SK-N-SH treated with all-trans-retinoic acid at 6 μM for 48 hours (cell line): ENCODE data around the gene NACAD.

ENCODE experiments used
- ATAC-seq: fragments of 200-7000 bp; cut with Tn5 transposase; 3 replicates; pipeline ENCODE4 v1.9.1; 2020; ENCODE audit warnings: mild to moderate bottlenecking, moderate library complexity
- ARNTL ChIP-seq: fragments of 450-650 bp; formaldehyde crosslinking; IDR thresholded peaks from 2 replicates; pipeline ENCODE4 v1.5.0; 2020; ENCODE audit warnings: low read depth, mild to moderate bottlenecking, moderate library complexity, borderline replicate concordance
- BACH2 ChIP-seq: fragments of 250-450 bp; sonication (Bioruptor Pico); IDR thresholded peaks from 2 replicates; pipeline ENCODE4 v1.9.0; 2021; ENCODE audit warnings: mild to moderate bottlenecking, borderline replicate concordance
- CSDC2 ChIP-seq: fragments of 250-450 bp; sonication (Bioruptor Pico); IDR thresholded peaks from 2 replicates; pipeline ENCODE4 v1.5.0; 2020; ENCODE audit warnings: mild to moderate bottlenecking, moderate library complexity
- RARB ChIP-seq: fragments of 250-450 bp; sonication (Bioruptor Pico); IDR thresholded peaks from 2 replicates; pipeline ENCODE4 v1.8.0; 2021; ENCODE audit warnings: mild to moderate bottlenecking, moderate library complexity
- SNAI2 ChIP-seq: fragments of 250-450 bp; sonication (Bioruptor Pico); IDR thresholded peaks from 2 replicates; pipeline ENCODE4 v1.5.0; 2020; ENCODE audit warnings: mild to moderate bottlenecking, moderate library complexity
- TCF4 ChIP-seq: fragments of 250-450 bp; sonication (Bioruptor Pico); IDR thresholded peaks from 2 replicates; pipeline ENCODE4 v1.8.0; 2021; ENCODE audit warnings: mild to moderate bottlenecking, moderate library complexity, borderline replicate concordance
- ZC3H10 ChIP-seq: fragments of 250-450 bp; sonication (Bioruptor Pico); IDR thresholded peaks from 2 replicates; pipeline ENCODE4 v1.5.1; 2021; ENCODE audit warnings: mild to moderate bottlenecking, moderate library complexity
- ZFP3 ChIP-seq: fragments of 250-450 bp; sonication (Bioruptor Pico); IDR thresholded peaks from 2 replicates; pipeline ENCODE4 v1.5.0; 2020; ENCODE audit warnings: mild to moderate bottlenecking, moderate library complexity
- ZFP30 ChIP-seq: fragments of 450-650 bp; formaldehyde crosslinking; IDR thresholded peaks from 2 replicates; pipeline ENCODE4 v1.5.0; 2022; ENCODE audit warnings: mild to moderate bottlenecking, moderate library complexity
- ZNF565 ChIP-seq: fragments of 450-650 bp; formaldehyde crosslinking; conservative IDR thresholded peaks from 2 replicates; pipeline ENCODE4 v1.5.0; 2020; ENCODE audit warnings: low read depth, mild to moderate bottlenecking, moderate library complexity
- ZNF8 ChIP-seq: fragments of 450-650 bp; formaldehyde crosslinking; IDR thresholded peaks from 2 replicates; pipeline ENCODE4 v1.5.0; 2020; ENCODE audit warnings: mild to moderate bottlenecking, moderate library complexity
- TF ChIP-seq, protein P1 (sequence below): fragments of 250-450 bp; sonication (Bioruptor Pico); IDR thresholded peaks from 2 replicates; pipeline ENCODE4 v1.5.0; 2020; ENCODE audit warnings: mild to moderate bottlenecking, moderate library complexity
- TF ChIP-seq, protein P2 (sequence below): fragments of 250-450 bp; sonication (Bioruptor Pico); IDR thresholded peaks from 2 replicates; pipeline ENCODE4 v1.8.0; 2020; ENCODE audit warnings: mild to moderate bottlenecking, moderate library complexity, borderline replicate concordance
- TF ChIP-seq, protein P3 (sequence below): fragments of 250-450 bp; sonication (Bioruptor Pico); IDR thresholded peaks from 2 replicates; pipeline ENCODE4 v1.8.0; 2021; ENCODE audit warnings: low read depth, mild to moderate bottlenecking, moderate library complexity, borderline replicate concordance
- TF ChIP-seq, protein P4 (sequence below): fragments of 250-450 bp; sonication (Bioruptor Pico); IDR thresholded peaks from 2 replicates; pipeline ENCODE4 v1.5.1; 2020; ENCODE audit warnings: low read depth, mild to moderate bottlenecking, moderate library complexity

Gene NACAD, protein sequence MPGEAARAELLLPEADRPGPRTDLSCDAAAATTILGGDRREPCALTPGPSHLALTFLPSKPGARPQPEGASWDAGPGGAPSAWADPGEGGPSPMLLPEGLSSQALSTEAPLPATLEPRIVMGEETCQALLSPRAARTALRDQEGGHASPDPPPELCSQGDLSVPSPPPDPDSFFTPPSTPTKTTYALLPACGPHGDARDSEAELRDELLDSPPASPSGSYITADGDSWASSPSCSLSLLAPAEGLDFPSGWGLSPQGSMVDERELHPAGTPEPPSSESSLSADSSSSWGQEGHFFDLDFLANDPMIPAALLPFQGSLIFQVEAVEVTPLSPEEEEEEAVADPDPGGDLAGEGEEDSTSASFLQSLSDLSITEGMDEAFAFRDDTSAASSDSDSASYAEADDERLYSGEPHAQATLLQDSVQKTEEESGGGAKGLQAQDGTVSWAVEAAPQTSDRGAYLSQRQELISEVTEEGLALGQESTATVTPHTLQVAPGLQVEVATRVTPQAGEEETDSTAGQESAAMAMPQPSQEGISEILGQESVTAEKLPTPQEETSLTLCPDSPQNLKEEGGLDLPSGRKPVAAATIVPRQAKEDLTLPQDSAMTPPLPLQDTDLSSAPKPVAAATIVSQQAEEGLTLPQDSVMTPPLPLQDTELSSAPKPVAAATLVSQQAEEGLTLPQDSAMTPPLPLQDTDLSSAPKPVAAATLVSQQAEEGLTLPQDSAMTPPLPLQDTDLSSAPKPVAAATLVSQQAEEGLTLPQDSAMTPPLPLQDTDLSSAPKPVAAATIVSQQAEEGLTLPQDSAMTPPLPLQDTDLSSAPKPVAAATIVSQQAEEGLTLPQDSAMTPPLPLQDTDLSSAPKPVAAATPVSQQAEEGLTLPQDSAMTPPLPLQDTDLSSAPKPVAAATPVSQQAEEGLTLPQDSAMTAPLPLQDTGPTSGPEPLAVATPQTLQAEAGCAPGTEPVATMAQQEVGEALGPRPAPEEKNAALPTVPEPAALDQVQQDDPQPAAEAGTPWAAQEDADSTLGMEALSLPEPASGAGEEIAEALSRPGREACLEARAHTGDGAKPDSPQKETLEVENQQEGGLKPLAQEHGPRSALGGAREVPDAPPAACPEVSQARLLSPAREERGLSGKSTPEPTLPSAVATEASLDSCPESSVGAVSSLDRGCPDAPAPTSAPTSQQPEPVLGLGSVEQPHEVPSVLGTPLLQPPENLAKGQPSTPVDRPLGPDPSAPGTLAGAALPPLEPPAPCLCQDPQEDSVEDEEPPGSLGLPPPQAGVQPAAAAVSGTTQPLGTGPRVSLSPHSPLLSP (N-terminal part only)

DNA sequence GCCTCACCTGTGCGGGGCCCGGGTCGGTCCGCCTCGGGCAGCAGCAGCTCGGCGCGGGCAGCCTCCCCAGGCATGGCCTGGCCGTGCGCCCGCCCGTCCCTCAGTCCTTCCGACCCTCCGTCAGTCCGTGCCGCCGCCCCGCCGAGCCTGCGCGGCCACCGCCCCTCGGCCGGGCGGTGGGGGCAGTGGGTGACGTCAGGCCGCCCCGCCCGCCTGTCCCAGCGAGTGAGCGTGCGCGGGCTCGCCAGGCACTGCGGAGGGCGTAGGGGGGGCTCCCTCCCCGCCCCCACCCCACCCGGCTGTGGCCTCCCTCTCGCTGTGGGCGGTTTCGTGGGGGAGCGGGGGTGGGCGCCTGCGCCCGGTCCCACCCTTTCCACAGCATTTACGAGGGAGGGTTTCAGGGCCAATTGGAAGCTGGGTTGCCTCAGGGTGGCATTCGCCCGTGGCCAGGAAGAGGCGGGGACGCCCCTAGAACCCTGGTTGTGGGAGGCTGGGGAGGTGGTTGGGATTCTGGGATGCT, at the start of gene NACAD:
NACAD (minus strand) TSS at position 149 of the 520 bp plus-strand sequence; CDS start at position 74, 75 bp downstream.
- TF ChIP-seq, protein P1, sequence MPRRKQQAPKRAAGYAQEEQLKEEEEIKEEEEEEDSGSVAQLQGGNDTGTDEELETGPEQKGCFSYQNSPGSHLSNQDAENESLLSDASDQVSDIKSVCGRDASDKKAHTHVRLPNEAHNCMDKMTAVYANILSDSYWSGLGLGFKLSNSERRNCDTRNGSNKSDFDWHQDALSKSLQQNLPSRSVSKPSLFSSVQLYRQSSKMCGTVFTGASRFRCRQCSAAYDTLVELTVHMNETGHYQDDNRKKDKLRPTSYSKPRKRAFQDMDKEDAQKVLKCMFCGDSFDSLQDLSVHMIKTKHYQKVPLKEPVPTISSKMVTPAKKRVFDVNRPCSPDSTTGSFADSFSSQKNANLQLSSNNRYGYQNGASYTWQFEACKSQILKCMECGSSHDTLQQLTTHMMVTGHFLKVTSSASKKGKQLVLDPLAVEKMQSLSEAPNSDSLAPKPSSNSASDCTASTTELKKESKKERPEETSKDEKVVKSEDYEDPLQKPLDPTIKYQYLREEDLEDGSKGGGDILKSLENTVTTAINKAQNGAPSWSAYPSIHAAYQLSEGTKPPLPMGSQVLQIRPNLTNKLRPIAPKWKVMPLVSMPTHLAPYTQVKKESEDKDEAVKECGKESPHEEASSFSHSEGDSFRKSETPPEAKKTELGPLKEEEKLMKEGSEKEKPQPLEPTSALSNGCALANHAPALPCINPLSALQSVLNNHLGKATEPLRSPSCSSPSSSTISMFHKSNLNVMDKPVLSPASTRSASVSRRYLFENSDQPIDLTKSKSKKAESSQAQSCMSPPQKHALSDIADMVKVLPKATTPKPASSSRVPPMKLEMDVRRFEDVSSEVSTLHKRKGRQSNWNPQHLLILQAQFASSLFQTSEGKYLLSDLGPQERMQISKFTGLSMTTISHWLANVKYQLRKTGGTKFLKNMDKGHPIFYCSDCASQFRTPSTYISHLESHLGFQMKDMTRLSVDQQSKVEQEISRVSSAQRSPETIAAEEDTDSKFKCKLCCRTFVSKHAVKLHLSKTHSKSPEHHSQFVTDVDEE: peak; percentile 60; the same call in 1 of the 2 replicates
- TF ChIP-seq, protein P2, sequence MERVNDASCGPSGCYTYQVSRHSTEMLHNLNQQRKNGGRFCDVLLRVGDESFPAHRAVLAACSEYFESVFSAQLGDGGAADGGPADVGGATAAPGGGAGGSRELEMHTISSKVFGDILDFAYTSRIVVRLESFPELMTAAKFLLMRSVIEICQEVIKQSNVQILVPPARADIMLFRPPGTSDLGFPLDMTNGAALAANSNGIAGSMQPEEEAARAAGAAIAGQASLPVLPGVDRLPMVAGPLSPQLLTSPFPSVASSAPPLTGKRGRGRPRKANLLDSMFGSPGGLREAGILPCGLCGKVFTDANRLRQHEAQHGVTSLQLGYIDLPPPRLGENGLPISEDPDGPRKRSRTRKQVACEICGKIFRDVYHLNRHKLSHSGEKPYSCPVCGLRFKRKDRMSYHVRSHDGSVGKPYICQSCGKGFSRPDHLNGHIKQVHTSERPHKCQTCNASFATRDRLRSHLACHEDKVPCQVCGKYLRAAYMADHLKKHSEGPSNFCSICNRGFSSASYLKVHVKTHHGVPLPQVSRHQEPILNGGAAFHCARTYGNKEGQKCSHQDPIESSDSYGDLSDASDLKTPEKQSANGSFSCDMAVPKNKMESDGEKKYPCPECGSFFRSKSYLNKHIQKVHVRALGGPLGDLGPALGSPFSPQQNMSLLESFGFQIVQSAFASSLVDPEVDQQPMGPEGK (CRISPR knock-in tag): peak; percentile 95; the same call in 1 of the 2 replicates
- no peak for TF ChIP-seq RARB (CRISPR knock-in tag)
- peak; percentile 84 for ATAC-seq

DNA sequence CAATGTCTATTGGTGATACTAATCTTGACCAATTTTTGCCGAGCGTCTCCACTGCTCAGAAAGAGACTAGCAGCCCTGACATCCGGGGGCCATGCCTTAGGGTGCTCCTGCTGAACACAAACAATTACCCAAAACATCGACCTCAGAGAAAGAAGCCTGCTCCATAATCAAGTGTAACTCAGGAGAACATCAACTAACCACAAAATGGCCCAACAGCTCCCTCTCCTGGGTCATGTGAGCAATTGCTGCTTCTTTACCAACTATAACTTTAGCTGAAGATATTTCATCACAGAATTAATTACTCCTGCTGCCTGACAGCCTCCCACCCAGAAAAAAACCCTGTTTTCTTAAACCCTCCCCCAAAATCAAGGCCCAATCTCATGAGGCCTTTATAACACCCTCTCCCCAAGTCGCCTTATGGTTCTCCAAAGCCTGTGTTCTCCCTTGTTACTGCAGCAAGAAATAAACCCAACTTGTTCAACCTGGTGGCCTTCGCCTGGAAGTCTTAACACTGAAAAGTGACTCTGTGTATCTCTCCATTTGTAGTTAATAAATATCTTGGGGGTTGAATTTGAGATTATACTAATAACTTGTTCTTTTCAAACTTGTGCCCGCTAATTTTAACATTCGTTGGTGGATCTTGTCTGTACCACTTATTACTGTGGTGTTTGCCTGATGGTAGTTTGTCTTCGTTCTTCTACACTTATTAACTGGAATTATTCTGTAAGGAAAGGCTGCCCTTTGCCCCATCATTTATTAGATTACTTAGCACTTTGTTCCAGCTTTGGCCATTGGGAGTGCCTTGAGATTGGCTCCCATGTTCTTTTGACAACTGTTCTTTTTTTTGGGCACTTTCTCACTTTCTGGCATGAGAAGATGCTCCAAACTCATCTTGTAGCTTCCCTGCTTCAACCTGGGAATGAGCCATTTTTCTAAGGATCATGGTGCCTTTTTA, 47.6 kb upstream of the NACAD start:
- TF ChIP-seq, protein P3, sequence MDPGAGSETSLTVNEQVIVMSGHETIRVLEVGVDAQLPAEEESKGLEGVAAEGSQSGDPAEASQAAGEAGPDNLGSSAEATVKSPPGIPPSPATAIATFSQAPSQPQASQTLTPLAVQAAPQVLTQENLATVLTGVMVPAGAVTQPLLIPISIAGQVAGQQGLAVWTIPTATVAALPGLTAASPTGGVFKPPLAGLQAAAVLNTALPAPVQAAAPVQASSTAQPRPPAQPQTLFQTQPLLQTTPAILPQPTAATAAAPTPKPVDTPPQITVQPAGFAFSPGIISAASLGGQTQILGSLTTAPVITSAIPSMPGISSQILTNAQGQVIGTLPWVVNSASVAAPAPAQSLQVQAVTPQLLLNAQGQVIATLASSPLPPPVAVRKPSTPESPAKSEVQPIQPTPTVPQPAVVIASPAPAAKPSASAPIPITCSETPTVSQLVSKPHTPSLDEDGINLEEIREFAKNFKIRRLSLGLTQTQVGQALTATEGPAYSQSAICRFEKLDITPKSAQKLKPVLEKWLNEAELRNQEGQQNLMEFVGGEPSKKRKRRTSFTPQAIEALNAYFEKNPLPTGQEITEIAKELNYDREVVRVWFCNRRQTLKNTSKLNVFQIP (CRISPR knock-in tag): no peak
- no peak for TF ChIP-seq SNAI2 (CRISPR knock-in tag)
- no peak for TF ChIP-seq ZFP3 (CRISPR knock-in tag)
- TF ChIP-seq ZFP30 (CRISPR knock-in tag): no peak
- no peak for TF ChIP-seq TCF4 (CRISPR knock-in tag)
- TF ChIP-seq, protein P1: no peak
- TF ChIP-seq RARB (CRISPR knock-in tag): no peak
- TF ChIP-seq CSDC2 (CRISPR knock-in tag): no peak
- no peak for TF ChIP-seq ZC3H10 (CRISPR knock-in tag)
- TF ChIP-seq, protein P4, sequence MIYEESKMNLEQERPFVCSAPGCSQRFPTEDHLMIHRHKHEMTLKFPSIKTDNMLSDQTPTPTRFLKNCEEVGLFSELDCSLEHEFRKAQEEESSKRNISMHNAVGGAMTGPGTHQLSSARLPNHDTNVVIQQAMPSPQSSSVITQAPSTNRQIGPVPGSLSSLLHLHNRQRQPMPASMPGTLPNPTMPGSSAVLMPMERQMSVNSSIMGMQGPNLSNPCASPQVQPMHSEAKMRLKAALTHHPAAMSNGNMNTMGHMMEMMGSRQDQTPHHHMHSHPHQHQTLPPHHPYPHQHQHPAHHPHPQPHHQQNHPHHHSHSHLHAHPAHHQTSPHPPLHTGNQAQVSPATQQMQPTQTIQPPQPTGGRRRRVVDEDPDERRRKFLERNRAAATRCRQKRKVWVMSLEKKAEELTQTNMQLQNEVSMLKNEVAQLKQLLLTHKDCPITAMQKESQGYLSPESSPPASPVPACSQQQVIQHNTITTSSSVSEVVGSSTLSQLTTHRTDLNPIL (CRISPR knock-in tag): no peak
- no peak for TF ChIP-seq ARNTL
- no peak for TF ChIP-seq BACH2 (CRISPR knock-in tag)
- TF ChIP-seq ZNF565 (CRISPR knock-in tag): no peak
- no peak for TF ChIP-seq ZNF8
- peak; percentile 91 for ATAC-seq
